HepG2 (cell line): Measurements from ENCODE around the gene HOTAIR. TPM values are rescaled to one million over a fixed set of nuclear protein-coding genes. Genes with fewer than 3 reads are reported as not detected.

Experiments
- ARHGAP35 ChIP-seq: sonication (generic); formaldehyde crosslinking; IDR thresholded peaks from 2 replicates; pipeline ENCODE4 v1.9.0; 2022; ENCODE audit warnings: mild to moderate bottlenecking, inconsistent platforms, moderate library complexity, missing genetic modification reagents, borderline replicate concordance
- BATF2 ChIP-seq: sonication (generic); formaldehyde crosslinking; IDR thresholded peaks from 2 replicates; pipeline ENCODE4 v1.8.0; 2022; ENCODE audit warnings: mild to moderate bottlenecking, missing genetic modification reagents, moderate library complexity
- CENPT ChIP-seq: sonication (generic); formaldehyde crosslinking; IDR thresholded peaks from 2 replicates; pipeline ENCODE4 v1.8.0; 2022; ENCODE audit warnings: low read depth, mild to moderate bottlenecking, moderate library complexity, missing genetic modification reagents
- E2F1 ChIP-seq: sonication (generic); formaldehyde crosslinking; IDR thresholded peaks from 2 replicates; pipeline ENCODE4 v1.5.0; 2020; ENCODE audit warnings: missing genetic modification reagents
- LCORL ChIP-seq, 2 experiments: fragments of 450-650 bp in 1 of 2; sonication (generic) in 1 of 2; formaldehyde crosslinking in 1 of 2; IDR thresholded peaks; 2 replicates each; pipeline versions ENCODE4 v1.5.0 to v1.6.1; 2017 to 2020; ENCODE audit warnings: antibody characterized with exemption in 1 of 2, missing genetic modification reagents in 1 of 2
- MAF1 ChIP-seq: sonication (generic); formaldehyde crosslinking; IDR thresholded peaks from 2 replicates; pipeline ENCODE4 v1.5.0; 2020; ENCODE audit warnings: missing genetic modification reagents, borderline replicate concordance
- PHF21A ChIP-seq: sonication (generic); formaldehyde crosslinking; IDR thresholded peaks from 2 replicates; pipeline ENCODE4 v1.5.0; 2020; ENCODE audit warnings: mild to moderate bottlenecking, missing genetic modification reagents
- RAD21 ChIP-seq: fragments of 450-650 bp; formaldehyde crosslinking; IDR thresholded peaks from 2 replicates; pipeline ENCODE4 v1.5.0; 2020; ENCODE audit warnings: mild to moderate bottlenecking
- SMARCC2 ChIP-seq: fragments of 450-650 bp; IDR thresholded peaks from 2 replicates; pipeline ENCODE4 v1.6.1; 2017; ENCODE audit warnings: antibody characterized with exemption, mild to moderate bottlenecking
- polyA plus RNA-seq, 8 experiments: library from polyadenylated mRNA; depleted of rRNA in 3 of 8; stranded (reverse) in 7 of 8; unstranded in 1 of 8; fragments of >200 nt; fragmentation: Illumina TruSeq in 4 of 8; extraction: Trizol in 4 of 8; gene quantifications; 2 replicates each; pipeline versions ENCODE4 v1.2.1 to v1.2.3, GENCODE V29; 2011 to 2016; ENCODE audit warnings: low read depth in 4 of 8, missing spikeins in 1 of 8, mixed read lengths in 1 of 8; ENCODE audit not compliant: insufficient read depth in 1 of 8
- total RNA-seq, 5 experiments: library from RNA; depleted of rRNA; stranded (reverse); fragments of >200 nt; fragmentation: Illumina TruSeq; extraction: Trizol; gene quantifications; 2 replicates each; pipeline ENCODE4 v1.2.3, GENCODE V29; 2016; ENCODE audit warnings: low read depth in 1 of 5
- TF ChIP-seq, protein P1 (sequence below): sonication (generic); formaldehyde crosslinking; IDR thresholded peaks from 2 replicates; pipeline ENCODE4 v1.4.0; 2020; ENCODE audit warnings: missing genetic modification reagents, borderline replicate concordance

HOTAIR gene
- total and polyA plus RNA-seq, 2 of the 13 experiments (the other 11 are each of a cell fraction or from before 2014, with no cell fraction given): not detected

GRCh38 chr12:54022960-54023884, 48.5 kb upstream of the HOTAIR start (continued):
- TF ChIP-seq PHF21A (CRISPR knock-in tag): no peak
- no peak for TF ChIP-seq CENPT (CRISPR knock-in tag)
- no peak for TF ChIP-seq BATF2 (CRISPR knock-in tag)
- TF ChIP-seq LCORL (IDR thresholded peaks at IDR 0.05): no peak
- no peak for TF ChIP-seq LCORL (CRISPR knock-in tag; IDR thresholded peaks at IDR 0.05)
- TF ChIP-seq RAD21 (CRISPR knock-in tag): no peak
- TF ChIP-seq MAF1 (CRISPR knock-in tag): no peak
- TF ChIP-seq, protein P1, sequence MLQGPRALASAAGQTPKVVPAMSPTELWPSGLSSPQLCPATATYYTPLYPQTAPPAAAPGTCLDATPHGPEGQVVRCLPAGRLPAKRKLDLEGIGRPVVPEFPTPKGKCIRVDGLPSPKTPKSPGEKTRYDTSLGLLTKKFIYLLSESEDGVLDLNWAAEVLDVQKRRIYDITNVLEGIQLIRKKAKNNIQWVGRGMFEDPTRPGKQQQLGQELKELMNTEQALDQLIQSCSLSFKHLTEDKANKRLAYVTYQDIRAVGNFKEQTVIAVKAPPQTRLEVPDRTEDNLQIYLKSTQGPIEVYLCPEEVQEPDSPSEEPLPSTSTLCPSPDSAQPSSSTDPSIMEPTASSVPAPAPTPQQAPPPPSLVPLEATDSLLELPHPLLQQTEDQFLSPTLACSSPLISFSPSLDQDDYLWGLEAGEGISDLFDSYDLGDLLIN: no peak
- TF ChIP-seq E2F1 (CRISPR knock-in tag): no peak
- TF ChIP-seq ARHGAP35 (CRISPR knock-in tag): no peak
- no peak for TF ChIP-seq SMARCC2
